Measurements from ENCODE around the gene BID.

The BID gene

DNA sequence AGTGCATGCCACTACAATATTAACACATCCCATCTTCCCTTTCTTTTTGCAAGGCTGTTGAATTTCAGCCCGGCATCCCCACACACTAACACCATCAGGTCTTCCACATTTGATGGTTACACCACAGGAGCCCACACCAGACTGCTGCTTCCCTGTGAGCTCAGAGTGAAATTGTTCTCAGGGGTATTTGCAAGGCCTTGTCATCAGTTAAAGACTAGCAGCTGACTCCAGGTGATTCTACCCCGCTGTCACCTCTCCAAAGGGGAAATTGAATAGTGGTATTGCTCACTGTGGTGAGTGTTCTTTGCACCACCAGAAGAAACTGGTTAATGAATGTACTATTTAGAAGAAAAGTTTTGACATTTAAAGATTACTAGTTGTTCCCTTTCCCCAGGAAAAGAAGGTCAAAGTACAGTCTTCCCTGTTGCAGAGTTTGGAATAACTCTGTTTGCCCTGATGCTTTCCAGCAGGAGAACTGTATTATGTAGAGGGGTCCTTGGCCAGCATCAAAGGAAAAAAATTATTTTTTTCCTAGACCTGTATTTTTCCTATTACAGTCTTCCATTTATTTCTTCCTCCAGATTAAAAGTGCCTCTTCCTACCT, 41.9 kb downstream of the BID start:
- no peak for DNase-seq

DNA sequence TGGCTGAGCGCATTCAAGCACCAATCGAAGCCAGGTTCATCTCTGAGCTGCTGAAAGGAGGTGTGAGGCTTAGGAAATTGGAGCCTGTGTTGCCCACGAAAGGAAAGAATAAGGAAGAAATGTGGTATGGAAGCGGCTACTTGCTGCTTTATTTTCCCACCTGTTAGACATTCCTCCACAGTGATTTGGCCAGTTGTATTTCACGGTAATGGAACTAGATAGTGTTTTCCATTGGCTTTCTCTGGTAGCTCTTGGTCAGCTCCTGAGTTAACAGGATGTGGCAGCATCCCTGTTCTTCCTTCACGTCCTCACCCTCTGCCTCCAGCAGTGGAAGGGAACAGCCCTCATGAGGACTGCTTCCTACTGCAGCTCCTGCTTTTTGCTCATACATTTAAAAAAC, 44.7 kb downstream of the BID start:
- no peak for DNase-seq

DNA sequence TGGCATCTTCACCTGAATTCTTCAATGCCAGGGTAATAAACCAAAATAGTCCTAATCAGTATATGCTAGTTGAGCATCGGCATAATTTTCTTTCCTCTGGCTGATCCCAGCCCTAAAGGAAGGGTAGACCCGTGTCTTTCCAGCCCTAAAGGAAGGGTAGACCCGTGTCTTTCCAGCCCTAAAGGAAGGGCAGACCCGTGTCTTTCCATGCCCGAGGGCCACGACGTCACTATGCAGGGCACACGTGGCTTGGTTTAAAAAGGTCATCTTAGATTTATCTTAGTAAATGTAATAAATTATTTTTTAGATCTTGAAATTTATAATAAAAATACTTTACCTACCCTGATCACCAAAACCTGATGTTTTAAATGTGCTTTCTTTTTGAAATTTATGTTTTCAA, 45.5 kb downstream of the BID start:
- no peak for DNase-seq

DNA sequence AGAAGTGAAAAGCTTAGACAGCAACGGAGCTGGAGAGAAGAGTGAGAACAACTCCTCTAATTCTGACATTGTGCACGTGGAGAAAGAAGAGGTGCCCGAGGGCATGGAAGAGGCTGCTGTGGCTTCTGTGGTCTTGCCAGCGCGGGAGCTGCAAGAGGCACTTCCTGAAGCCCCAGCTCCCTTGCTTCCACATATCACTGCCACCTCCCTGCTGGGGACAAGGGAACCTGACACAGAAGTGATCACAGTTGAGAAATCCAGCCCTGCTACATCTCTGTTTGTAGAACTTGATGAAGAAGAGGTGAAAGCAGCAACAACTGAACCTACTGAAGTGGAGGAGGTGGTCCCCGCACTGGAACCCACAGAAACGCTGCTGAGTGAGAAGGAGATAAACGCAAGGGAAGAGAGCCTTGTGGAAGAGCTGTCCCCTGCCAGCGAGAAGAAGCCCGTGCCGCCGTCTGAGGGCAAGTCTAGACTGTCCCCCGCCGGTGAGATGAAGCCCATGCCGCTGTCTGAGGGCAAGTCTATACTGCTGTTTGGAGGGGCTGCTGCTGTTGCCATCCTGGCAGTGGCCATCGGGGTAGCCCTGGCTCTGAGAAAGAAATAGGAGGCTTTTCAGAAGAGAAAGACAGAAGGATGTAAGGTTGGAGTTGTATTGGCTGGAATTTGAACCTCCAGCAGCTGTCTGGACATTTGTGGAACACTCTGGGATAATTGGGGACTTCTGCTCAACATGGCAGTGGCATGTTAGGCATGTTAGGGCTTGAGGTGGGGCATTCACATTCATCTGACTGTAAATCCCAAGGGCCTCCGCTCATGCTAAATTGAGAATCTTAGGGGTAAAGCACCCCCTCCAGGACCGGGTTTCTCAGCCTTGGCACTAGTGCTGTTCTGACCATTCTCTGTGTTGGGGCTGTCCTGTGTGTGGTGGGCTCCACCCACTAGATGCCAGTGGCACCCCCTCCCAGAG, 47.1 kb downstream of the BID start:
- DNase-seq, result no peak

DNA sequence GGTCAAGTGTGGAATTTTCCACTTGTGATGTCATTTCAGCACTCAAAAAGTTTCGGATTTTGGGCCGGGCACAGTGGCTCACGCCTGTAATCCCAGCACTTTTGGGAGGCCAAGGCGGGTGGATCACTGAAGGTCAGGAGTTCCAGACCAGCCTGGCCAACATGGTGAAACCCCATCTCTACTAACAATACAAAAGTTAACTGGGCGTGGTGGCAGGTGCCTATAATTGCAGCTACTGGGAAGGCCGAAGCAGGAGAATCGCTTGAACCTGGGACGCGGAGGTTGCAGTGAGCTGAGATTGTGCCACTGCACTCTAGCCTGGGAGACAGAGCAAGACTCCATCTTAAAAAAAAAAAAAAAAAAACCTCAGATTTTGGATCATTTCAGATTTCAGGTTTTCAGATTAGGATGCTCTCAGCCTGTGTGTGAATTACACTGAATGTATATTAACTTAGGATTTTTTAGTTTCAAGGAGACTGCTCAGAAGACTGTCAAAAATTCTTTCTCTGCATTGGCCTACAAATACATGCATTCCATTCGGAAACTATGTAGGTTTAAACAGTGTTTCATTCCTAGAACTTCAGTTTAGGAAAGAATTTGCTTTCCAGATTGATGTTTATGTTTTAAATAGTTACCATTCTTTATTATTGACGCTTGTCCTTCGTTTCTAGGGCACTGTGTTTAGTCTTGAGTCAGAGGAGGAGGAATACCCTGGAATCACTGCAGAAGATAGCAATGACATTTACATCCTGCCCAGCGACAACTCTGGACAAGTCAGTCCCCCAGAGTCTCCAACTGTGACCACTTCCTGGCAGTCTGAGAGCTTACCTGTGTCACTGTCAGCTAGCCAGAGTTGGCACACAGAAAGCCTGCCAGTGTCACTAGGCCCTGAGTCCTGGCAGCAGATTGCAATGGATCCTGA, 48.0 kb downstream of the BID start:
- no peak for DNase-seq

DNA sequence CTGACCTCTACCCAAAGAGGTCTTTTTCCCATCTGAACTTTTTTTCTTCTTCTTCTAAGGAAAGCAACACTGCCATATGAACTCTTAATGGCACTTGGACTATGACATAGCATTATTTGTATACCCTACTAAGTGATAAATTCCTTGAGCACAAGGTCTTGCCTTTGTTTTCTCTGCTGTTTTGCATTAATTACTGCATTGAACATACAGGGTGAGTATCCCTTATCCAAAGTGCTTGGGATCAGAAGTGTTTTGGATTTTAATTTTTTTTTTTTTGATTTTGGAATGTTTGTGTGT, 48.8 kb downstream of the BID start:
- no peak for DNase-seq

DNA sequence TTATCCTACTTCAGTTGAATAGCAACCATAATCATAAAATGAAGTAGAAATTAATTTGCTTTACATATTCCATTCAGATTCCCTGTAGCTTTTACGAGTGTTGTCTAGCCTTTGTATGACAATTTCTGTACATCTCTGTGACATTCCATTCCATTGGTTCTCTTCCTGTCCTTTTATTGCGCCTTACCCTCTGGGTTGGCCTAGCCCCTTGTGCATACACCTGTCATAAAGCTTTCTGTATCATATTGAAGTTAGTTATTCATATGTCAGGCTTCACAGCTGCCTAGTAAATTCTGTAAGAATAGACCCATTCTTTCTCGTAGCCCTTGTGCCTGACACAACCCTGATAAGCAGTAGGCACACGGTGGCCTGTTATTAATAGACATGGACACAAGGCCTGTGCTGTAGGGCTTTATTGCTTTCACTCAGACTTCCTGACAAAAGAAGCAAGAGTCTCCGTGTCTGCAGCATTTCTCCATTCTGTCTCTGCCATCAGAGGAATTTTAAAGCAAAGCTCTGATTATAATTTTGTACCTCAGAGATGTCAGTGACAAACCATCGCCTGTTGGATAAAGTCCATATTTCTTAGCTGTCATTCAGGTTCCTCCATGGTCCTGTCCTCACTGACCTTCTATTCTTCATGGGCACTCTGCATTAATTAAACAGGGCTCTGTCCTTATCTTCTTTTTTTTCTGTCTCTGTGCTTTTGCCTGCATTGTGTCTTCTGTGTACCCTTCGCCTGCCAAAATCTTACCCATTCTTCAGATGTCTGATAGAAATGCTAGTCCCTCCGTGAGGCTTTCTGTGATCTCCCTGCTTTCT, 49.4 kb downstream of the BID start:
- DNase-seq, result no peak

DNA sequence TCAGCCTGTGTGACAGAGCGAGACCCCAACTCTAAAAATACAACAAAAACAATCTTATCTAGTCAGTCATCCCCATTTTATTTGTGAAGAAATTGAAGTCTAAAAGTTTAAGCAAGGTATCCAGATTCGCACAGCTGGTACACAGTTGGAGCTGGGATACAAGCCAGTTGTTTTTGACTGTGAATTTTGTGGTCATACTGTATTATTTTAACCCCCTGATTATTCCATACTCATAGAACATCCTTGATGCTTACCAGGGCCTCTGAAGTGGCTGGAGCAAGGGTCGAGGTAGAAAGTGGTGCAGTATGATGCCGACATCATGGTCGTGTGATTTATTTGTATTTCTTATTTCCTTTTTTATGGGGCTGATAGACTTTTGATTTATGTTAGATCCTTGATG, 50.0 kb downstream of the BID start:
- DNase-seq, result no peak

DNA sequence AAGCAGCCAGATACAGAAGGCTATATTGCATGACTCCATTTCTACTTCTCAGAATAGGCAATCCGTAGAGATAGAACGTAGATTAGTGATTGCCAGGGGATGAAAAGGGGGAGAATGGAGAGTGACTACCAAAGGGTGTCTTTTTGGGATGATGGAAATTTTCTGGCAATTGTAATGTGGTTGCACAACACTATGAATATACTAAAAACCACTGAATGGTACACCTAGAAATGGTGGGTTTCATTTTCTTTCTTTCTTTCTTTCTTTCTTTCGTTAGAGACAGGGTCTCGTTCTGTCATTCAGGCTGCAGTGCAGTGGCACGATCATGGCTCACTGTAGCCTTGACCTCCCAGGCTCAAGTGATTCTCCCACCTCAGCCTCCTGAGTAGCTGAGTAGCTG, 54.4 kb downstream of the BID start:
- no peak for DNase-seq

DNA sequence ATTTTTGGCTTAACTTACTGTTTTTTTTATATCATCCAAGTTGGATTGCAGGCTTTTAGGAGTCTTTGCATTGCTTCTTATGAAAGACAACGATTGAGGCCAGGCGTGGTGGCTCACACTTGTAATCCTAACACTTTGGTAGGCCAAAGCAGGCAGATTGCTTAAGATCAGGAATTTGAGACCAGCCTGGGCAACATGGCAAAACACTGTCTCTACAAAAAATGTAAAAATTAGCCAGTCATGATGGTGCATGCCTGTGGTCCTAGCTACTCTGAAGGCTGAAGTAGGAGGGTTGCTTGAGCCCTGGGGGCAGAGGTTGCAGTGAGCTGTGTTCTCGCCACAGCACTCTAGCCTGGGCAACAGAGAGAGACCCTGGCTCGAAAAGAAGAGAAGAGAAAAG, 56.6 kb downstream of the BID start:
- DNase-seq, result no peak

DNA sequence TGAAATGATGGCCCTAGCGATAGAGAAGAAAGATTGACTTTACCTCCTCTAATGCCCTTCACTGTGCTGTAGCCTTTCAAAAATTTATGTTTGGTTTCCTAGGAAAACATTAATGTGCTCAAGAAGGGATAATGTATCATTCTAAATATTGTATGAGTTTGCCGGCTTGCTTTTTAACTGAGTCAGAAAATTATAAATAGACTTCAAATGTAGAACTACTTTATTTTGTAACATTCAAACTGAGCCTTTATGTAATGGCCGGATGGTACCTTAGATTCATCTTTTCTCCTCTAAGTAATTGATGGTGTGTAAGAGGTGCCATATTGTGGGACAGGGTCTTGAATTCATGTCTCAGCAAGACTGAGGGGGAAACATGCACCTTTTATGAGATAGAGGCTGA, 57.7 kb downstream of the BID start:
- DNase-seq, result no peak

DNA sequence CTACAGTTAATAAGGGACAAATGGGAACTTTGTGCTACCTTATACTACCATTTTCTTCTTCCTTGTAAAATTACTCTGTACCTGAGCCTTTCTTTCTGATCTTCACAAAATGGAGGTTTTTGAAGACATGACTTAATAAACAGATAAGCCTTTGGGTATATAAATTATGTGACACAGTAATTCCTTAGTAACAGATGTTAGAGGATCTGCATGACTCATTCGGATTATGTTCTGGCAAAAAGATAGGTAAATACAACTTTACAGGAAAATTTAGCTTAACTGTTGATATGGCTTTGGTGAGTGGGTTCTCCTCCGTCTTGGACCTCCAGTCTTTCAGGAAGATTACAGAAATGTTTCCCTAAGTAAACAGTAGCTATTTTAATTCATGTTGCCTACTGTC, 61.8 kb downstream of the BID start:
- DNase-seq, result no peak

DNA sequence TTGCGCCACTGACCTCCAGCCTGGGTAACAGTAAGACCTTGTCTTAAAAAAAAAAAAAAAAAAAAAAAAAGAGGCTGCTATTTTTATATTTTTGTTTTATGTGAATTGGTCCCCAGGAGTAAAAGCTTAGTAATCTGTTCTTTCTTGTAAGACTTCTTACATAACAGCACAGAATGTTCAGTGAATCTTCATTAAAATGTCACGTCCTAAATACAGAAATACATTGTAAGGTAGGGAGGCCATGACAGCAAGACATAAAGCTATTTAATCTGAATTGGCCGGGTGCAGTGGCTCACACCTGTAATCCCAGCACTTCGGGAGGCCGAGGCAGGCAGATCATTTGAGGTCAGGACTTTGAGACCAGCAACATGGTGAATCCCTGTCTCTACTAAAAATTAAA, 64.2 kb downstream of the BID start:
- no peak for DNase-seq

DNA sequence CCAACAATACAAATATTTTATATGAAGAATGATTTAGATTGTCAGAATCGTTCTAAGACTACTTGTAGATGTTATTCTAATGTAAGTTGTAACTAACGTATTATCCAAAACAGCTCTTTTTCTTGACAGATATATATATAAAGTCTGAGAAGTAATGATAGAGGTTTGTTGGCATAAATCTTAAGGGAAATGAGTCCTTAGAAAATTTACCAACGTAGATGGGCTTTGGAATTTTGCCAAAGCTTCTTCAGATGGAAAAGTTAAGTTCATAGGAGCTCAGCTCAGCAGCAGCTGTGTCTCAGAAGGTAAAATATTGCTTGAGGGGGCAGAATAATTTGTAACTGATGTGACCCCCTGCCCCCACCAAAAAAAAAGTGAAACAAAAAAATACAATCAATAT, 66.7 kb downstream of the BID start:
- DNase-seq, result no peak

DNA sequence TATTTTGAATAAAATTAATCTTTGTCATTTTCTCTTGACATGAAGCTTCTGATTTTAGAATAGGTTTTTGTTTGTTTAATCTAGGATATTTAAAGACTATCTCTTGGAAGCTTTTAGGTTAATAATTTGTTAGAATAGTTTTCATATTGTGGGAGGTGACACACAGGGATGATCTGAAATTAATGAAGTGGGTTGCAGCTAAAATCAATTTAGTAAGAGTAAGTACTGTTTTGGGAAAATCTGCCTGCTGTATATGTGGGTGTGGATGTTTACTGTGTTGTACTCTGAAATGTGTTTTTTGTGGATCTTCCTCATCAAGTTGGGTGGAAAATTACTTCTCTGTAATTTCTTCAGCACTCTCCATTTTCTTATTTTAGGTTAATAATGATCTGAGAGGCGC, 67.3 kb downstream of the BID start:
- no peak for DNase-seq

DNA sequence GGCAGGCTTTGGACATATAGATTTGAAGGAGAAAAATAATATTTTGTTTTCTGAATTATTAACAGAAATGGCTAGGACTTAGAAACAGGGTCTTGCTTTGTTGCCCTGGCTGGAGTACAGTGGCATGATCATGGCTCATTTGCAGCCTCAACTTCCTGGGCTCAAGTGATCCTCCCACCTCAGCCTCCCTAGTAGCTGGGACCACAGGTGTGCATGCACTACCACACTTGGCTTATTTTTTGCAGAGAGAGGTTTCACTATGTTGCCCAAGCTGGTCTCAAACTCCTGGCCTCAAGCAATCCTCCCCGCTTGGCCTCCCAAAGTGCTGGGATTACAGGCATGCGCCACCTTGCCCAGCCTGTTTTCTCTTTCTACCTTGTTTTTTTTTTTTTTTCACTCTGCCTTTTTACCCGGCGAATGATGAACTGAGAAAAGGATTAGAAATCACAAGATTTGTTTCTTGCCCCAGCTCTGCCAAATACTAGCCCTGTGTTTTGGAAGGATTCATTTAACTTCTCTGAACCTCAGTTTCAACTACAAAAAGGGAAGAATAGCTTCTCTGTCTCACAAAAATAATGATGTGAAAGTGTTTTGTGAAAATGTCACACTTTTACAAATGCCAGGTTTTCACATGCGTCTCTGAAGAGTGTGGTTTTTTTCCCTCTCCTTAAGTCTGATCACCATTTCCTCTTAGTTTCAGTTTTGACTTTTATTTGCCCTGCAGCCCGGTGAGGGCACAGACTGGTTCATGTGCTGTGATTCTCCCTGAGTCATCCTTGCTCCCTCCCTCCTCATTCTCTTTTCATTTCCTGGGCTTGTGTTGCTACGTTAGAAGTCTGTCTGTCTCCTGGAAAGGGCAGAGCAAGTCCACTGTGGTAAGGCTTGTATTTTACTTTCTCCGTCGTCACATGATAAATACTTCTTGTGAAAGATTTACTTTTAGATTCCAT, 68.0 kb downstream of the BID start:
- DNase-seq, result no peak

DNA sequence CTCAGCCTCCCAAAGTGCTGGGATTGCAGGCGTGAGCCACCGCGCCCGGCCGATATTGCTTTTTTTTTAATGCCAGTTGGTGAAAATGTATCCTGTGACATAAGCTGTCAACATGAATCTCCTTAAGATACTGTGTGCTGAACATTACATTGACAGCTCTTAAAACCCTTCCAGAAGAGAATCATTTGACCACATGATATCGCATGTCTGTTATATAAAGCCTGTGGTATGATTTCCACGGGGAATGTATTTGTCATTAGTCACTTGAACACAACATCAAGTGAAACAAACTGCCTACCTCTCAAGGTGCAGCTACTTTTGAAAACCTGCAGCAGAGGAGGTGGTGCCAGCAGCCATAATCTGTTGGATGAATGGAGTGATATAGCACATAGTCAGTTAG, 68.7 kb downstream of the BID start:
- DNase-seq, result no peak

DNA sequence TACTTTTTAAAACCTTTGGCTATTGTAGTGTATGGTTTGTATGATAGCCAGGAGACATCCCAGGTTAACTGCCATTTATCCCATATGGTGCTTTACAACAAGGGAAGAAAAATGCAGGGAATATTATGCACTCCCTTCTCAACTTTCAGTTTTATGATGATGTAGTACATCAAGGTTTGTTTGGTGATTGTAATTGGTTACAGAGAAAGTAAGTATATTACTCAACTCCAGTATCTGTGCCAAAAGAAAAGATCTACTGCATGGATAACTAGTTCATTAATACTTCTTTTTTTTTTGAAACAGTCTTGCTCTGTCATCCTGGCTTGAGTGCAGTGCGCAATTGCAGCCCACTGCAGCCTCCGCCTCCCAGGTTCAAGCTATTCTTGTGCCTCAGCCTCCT, 70.5 kb downstream of the BID start:
- DNase-seq, result no peak

DNA sequence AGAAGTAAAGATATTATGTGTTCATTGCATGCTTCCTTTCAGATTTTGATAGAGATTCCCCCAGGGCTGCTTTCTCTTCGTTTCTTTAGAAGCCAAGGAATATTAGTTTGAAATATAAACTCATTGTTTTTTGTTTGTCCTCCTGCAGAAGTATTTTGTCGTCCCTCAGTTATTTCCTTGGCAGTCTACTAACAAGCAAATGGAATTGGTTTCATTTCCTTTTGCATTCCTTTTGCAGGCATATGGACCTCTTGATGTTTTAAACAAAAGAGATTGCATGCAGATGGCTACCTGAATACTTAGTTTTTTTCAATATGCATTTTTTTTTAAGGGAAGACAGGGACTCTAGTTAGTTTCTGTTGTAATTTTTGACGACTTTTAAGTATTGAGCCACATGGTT, 73.5 kb downstream of the BID start:
- DNase-seq, result no peak

DNA sequence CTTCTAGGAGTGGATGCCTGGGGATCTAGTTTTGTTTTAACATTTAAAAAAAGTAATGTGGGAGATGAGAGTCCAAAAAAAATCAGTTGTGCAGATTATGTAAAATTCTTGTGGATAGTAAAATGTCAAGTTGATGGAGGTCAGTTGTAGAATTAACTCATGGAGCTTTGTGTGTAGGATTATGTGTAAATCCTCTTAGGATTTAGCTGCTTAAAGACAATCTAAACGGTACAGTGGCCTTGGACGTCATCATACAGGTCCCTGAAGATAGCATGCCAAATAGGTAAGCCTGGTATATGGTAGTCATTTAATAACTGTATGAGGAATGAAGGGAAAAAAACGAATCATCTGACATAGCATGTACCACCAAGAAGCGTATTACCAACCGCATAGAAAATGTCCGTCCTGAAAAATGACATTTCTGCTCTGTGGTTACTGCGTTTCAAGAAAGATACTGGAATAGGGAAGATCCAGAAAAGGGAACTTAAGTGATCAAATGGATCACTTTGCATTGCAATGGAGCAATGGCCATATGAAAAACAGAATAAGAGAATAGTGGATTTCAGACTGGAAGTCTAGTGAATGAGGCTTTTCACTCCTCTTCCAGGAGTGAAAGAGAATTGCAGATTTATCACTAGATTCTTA, 74.5 kb downstream of the BID start:
- no peak for DNase-seq

DNA sequence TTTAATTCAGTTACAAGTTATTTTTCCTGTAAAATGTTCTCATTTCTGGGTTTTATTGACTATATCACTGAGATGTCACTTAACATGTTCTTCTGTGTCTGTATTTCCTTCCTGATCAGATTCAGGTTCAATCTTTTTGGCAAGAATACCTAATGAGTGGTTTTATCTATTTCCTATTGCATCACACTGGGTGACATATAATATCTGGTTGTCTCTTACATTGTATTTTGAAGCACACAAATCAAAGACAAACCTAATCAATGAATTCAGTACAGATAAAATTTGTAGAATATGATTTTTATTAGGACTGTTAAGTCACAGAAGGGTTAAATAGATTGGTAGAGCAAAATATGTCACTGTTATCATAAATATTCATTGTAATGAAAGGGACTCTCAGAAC, 75.3 kb downstream of the BID start:
- no peak for DNase-seq
